ENCODE measurements around the gene RUNDC3A. TPM values are rescaled to one million over a fixed set of nuclear protein-coding genes. Genes with fewer than 3 reads are reported as not detected.
"Not testable (repeated sequence)": the region's sequence is repeated elsewhere in the genome, so short reads cannot be mapped to it uniquely, and the experiment has no call there.

Gene RUNDC3A
- total RNA-seq, 3 donors from 2014 or later (not counting 1 experiment from before 2014, with no cell fraction given): 0.31 to 0.48 TPM; not detected in 1

GRCh38 chr17:44335564-44335963, 27.2 kb downstream of the RUNDC3A start:
- Histone ChIP-seq H3K27ac (ENCODE audit: low read length) (no peak overlapping the region), H3K4me1 (ENCODE audit: control insufficient read depth, insufficient read depth, low read length) (peaks cover 9% of the 10 kb centered on the region)

DNA sequence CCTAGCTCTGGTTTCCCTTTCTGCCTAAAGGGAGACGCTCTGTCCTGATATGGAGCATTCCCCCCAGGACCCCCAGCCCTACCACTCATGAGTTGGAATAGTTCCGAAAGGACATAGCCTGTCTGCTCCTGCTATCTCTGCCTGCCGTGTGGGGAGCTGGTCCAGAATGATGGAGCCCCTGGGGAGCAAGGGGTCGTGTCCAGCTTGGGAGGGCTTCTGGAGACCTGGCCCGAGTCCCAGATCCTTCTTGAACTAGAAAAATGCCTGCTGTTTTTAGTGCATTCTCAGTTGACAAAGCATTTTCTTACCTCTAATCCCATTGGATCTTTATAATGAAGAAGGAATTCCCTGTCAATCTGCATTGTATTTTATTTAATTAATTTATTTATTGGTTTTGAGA, 27.6 kb downstream of the RUNDC3A start:
- H3K27me3 ChIP-seq (ENCODE audit: control insufficient read depth, insufficient read depth, low read length): no peaks in the 10 kb centered on the region
- Mint-ChIP-seq H3K4me3 (no peak overlapping the region), H3K9me3 (no peaks in the 10 kb centered on the region), H3K27ac (no peak overlapping the region), H3K27me3 (ENCODE audit: low read depth in 2 of 2) (peaks cover 0 to under 1% of the 10 kb centered on the region in 2 donors), H3K4me1 (peaks cover 5 to 6% of the 10 kb centered on the region in 2 donors), H3K36me3 (no peaks in the 10 kb centered on the region)
- DNase-seq: no peak
- H3K4me3 ChIP-seq (ENCODE audit: low read length): no peak overlapping the region
- ATAC-seq: no peak
- H3K36me3 ChIP-seq (ENCODE audit: control insufficient read depth, insufficient read depth, low read length): no peaks in the 10 kb centered on the region
- H3K9me3 ChIP-seq (ENCODE audit: control insufficient read depth, insufficient read depth, low read length): no peaks in the 10 kb centered on the region
- intact Hi-C loops (cut with micrococcal nuclease): no loop called here
- H3K27ac ChIP-seq (ENCODE audit: low read length): no peak overlapping the region
- peaks cover 7% of the 10 kb centered on the region for H3K4me1 ChIP-seq (ENCODE audit: control insufficient read depth, insufficient read depth, low read length)
- TF ChIP-seq CTCF (IDR thresholded peaks at IDR 0.05): no peak
- 71% methylated on average over 5 of the region's 5 CpGs for WGBS (ENCODE audit: insufficient coverage)

More at GRCh38 chr17:44335564-44335963, 27.2 kb downstream of the RUNDC3A start:
- intact Hi-C loops (cut with micrococcal nuclease): no loop called here
- no peak overlapping the region for H3K4me3 Mint-ChIP-seq
- 76% methylated on average over 3 of the region's 3 CpGs for WGBS (ENCODE audit: insufficient coverage)
- H3K9me3 Mint-ChIP-seq: no peaks in the 10 kb centered on the region
- Histone ChIP-seq H3K36me3 (ENCODE audit: control insufficient read depth, insufficient read depth, low read length) (no peaks in the 10 kb centered on the region), H3K27me3 (ENCODE audit: control insufficient read depth, insufficient read depth, low read length) (no peaks in the 10 kb centered on the region), H3K4me3 (ENCODE audit: low read length) (no peak overlapping the region), H3K9me3 (ENCODE audit: control insufficient read depth, insufficient read depth, low read length) (no peaks in the 10 kb centered on the region)
- no peak for DNase-seq
- H3K27ac Mint-ChIP-seq: no peak overlapping the region
- no peaks in the 10 kb centered on the region for H3K27me3 Mint-ChIP-seq (ENCODE audit: low read depth in 2 of 2)
- TF ChIP-seq CTCF (IDR thresholded peaks at IDR 0.05): no peak
- H3K4me1 Mint-ChIP-seq: peaks cover 5 to 6% of the 10 kb centered on the region in 2 donors
- H3K36me3 Mint-ChIP-seq: no peaks in the 10 kb centered on the region
- no peak for ATAC-seq

DNA sequence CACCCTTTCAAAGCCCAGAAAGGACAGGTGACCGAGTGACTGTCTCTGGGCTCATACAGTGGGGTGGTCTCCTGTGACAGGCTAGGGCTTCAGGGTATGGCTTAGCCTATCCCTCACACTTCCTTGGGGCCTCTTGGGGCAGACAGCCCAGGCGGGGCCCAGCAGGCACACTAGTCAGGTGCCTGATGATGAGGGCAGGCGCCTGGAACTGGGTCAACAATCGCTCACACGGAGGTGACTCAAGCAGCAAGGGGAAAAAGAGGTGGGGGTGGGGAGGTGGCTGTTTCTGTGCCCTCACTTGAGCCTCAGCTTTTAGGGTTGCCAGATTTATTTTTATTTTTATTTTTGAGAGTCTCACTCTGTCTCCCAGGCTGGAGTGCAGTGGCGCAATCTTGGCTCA, 30.3 kb downstream of the RUNDC3A start:
- intact Hi-C loops (cut with micrococcal nuclease): no loop called here
- no peaks in the 10 kb centered on the region for H3K9me3 Mint-ChIP-seq
- ATAC-seq: peak in 1 of 3 donors; percentile 46
- WGBS (ENCODE audit: insufficient coverage): 49% methylated on average over 6 of the region's 6 CpGs
- TF ChIP-seq CTCF (IDR thresholded peaks at IDR 0.05): no peak
- H3K4me3 Mint-ChIP-seq: no peak overlapping the region
- Histone ChIP-seq H3K27me3 (ENCODE audit: control insufficient read depth, insufficient read depth, low read length) (no peaks in the 10 kb centered on the region), H3K4me1 (ENCODE audit: control insufficient read depth, insufficient read depth, low read length) (peaks cover 3% of the 10 kb centered on the region), H3K9me3 (ENCODE audit: control insufficient read depth, insufficient read depth, low read length) (no peaks in the 10 kb centered on the region), H3K27ac (ENCODE audit: low read length) (no peak overlapping the region), H3K4me3 (ENCODE audit: low read length) (no peak overlapping the region), H3K36me3 (ENCODE audit: control insufficient read depth, insufficient read depth, low read length) (no peaks in the 10 kb centered on the region)
- DNase-seq: no peak
- no peaks in the 10 kb centered on the region for H3K4me1 Mint-ChIP-seq
- H3K27me3 Mint-ChIP-seq (ENCODE audit: low read depth in 2 of 2): peaks cover 14 to 20% of the 10 kb centered on the region in 2 donors
- no peaks in the 10 kb centered on the region for H3K36me3 Mint-ChIP-seq
- H3K27ac Mint-ChIP-seq: no peak overlapping the region

DNA sequence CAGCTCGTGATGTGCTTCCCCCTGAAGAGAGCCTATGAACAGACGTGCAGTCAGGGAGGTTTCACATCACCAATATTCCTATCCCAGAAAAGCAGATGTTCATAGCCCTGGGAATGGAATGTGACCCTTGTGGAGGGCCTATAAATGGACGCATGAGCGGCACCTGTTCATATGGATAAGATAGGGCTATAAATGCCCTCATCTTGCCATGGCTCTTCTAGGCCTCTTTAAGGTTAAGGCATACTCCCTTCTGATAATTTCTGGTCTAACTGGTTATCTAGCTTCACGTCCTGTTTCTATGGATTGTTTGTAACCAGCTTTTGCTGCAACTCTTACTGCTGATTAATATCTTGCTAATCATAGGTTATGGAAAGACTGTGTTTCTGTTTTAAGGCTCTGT, 32.2 kb downstream of the RUNDC3A start:
- intact Hi-C loops (cut with micrococcal nuclease); H3K36me3 ChIP-seq (ENCODE audit: control insufficient read depth, insufficient read depth, low read length); H3K27ac ChIP-seq (ENCODE audit: low read length); H3K36me3 Mint-ChIP-seq; H3K27me3 ChIP-seq (ENCODE audit: control insufficient read depth, insufficient read depth, low read length); H3K9me3 ChIP-seq (ENCODE audit: control insufficient read depth, insufficient read depth, low read length); ATAC-seq; H3K27ac Mint-ChIP-seq; DNase-seq; H3K4me3 ChIP-seq (ENCODE audit: low read length); H3K9me3 Mint-ChIP-seq; H3K4me3 Mint-ChIP-seq: not testable (repeated sequence)
- peaks cover 9 to 11% of the 10 kb centered on the region in 2 donors for H3K4me1 Mint-ChIP-seq
- H3K27me3 Mint-ChIP-seq (ENCODE audit: low read depth in 2 of 2): peaks cover 19 to 25% of the 10 kb centered on the region in 2 donors
- H3K4me1 ChIP-seq (ENCODE audit: control insufficient read depth, insufficient read depth, low read length): peaks cover 16% of the 10 kb centered on the region
- 88% methylated on average over 5 of the region's 5 CpGs for WGBS (ENCODE audit: insufficient coverage)
